Lung (tissue), 12 donors: Measurements from ENCODE around the gene RER1. TPM values are rescaled to one million over a fixed set of nuclear protein-coding genes. Genes with fewer than 3 reads are reported as not detected.

Experiments
- ATAC-seq: fragments of 200-7000 bp; cut with Tn5 transposase; one replicate; pipeline ENCODE4 v1.9.1; 2020; ENCODE audit warnings: moderate number of reproducible peaks; ENCODE audit not compliant: insufficient read depth, low FRiP score
- DNase-seq, 3 donors: peaks; one replicate each; pipeline ENCODE4 v3.0.0-alpha.2; 2013 to 2017
- H3K27ac ChIP-seq, 2 donors: one replicate each; pipeline ENCODE4 v1.5.1; 2013; ENCODE audit warnings: mild to moderate bottlenecking in 2 of 2, moderate library complexity in 2 of 2, control low read depth in 1 of 2, inconsistent platforms in 1 of 2, low read depth in 1 of 2, low read length in 1 of 2
- H3K27me3 ChIP-seq, 3 donors: one replicate each; pipeline ENCODE4 v1.5.1; 2013; ENCODE audit warnings: low read length in 2 of 3; ENCODE audit not compliant: control insufficient read depth in 3 of 3, insufficient read depth in 3 of 3
- H3K36me3 ChIP-seq, 4 donors: one replicate each; pipeline ENCODE4 v1.5.1; 2013; ENCODE audit warnings: low read length in 4 of 4, mild to moderate bottlenecking in 1 of 4, moderate library complexity in 1 of 4; ENCODE audit not compliant: control insufficient read depth in 4 of 4, insufficient read depth in 4 of 4
- H3K4me1 ChIP-seq, 5 donors: one replicate each; pipeline ENCODE4 v1.5.1; 2013; ENCODE audit warnings: low read length in 5 of 5, mild to moderate bottlenecking in 2 of 5, moderate library complexity in 1 of 5; ENCODE audit not compliant: control insufficient read depth in 5 of 5, insufficient read depth in 5 of 5
- H3K4me3 ChIP-seq: one replicate; pipeline ENCODE4 v1.5.1; 2013; ENCODE audit warnings: mild to moderate bottlenecking, control low read depth, moderate library complexity
- H3K9ac ChIP-seq, 2 donors: one replicate each; pipeline ENCODE4 v1.5.1; 2013; ENCODE audit warnings: low read length in 2 of 2, control low read depth in 1 of 2; ENCODE audit not compliant: insufficient read depth in 1 of 2
- H3K9me3 ChIP-seq, 4 donors: one replicate each; pipeline ENCODE4 v1.5.1; 2013; ENCODE audit warnings: low read length in 3 of 4, mild to moderate bottlenecking in 1 of 4, moderate library complexity in 1 of 4; ENCODE audit not compliant: control insufficient read depth in 4 of 4, insufficient read depth in 3 of 4
- CTCF ChIP-seq: IDR thresholded peaks from 2 replicates; pipeline ENCODE4 v1.5.1; 2012; ENCODE audit warnings: mild to moderate bottlenecking; ENCODE audit errors: control extremely low read depth, extremely low read depth
- WGBS, 2 donors: extraction: QIAGEN DNeasy Blood & Tissue Kit; methylation state at CpG; one replicate each; pipeline ENCODE4 v1.1.7; 2013; 5-methylcytosine and 5-hydroxymethylcytosine counted together
- polyA plus RNA-seq, 2 donors: library from polyadenylated mRNA; stranded (reverse); fragments of 200-250 nt; gene quantifications; one replicate each; pipeline ENCODE4 v1.2.1, GENCODE V29; 2013
- total RNA-seq, 2 donors: library from RNA; depleted of rRNA in 1 of 2; stranded (reverse); fragments of >200 nt in 1 of 2; gene quantifications; one replicate each; pipeline ENCODE4 v1.2.1, GENCODE V29; 2014 to 2021
- donor health status: control.
- donor health status: control.
- donor health status: Bipolar disorder and iron deficiency.
- donor health status: healthy.
- donor health status: DM: yes; HTN: yes; CAD: no.

The RER1 gene
- total and polyA plus RNA-seq, 4 donors: 71.7 to 134 (median 87.9) TPM

GRCh38 chr1:2386636-2387611 is 4.7 kb upstream of the RER1 start:
- no peak for DNase-seq
- ATAC-seq: no peak

GRCh38 chr1:2388004-2388913 is 3.4 kb upstream of the RER1 start:
- H3K9me3 ChIP-seq: no peaks in the 10 kb centered on the region
- peaks cover 0 to 20% (median 6%) of the 10 kb centered on the region in 5 donors for H3K4me1 ChIP-seq
- H3K27ac ChIP-seq: no peak overlapping the region
- no peak overlapping the region for H3K4me3 ChIP-seq
- TF ChIP-seq CTCF: no peak
- DNase-seq (no peak), ATAC-seq (no peak)
- H3K9ac ChIP-seq: no peak overlapping the region
- H3K36me3 ChIP-seq: peaks cover 0 to 4% (median 1%) of the 10 kb centered on the region in 4 donors
- no peaks in the 10 kb centered on the region for H3K27me3 ChIP-seq
- WGBS, 2 donors: 95% methylated on average over 32 of the region's 32 CpGs

More at GRCh38 chr1:2386636-2387611, 4.7 kb upstream of the RER1 start:
- no peak overlapping the region for H3K9ac ChIP-seq
- H3K27me3 ChIP-seq: no peaks in the 10 kb centered on the region
- H3K9me3 ChIP-seq: no peaks in the 10 kb centered on the region
- H3K4me3 ChIP-seq: no peak overlapping the region
- peaks cover 0 to 2% (median 1%) of the 10 kb centered on the region in 4 donors for H3K36me3 ChIP-seq
- peaks cover 0 to 12% (median 0%) of the 10 kb centered on the region in 5 donors for H3K4me1 ChIP-seq
- no peak for TF ChIP-seq CTCF
- no peak overlapping the region for H3K27ac ChIP-seq
- WGBS, 2 donors: 95 to 97% methylated on average over 30 of the region's 30 CpGs

- H3K27ac ChIP-seq: no peak overlapping the region
- no peaks in the 10 kb centered on the region for H3K27me3 ChIP-seq
- peaks cover 0 to 22% (median 11%) of the 10 kb centered on the region in 5 donors for H3K4me1 ChIP-seq
- TF ChIP-seq CTCF: no peak
- H3K36me3 ChIP-seq: peaks cover 0 to 12% (median 4%) of the 10 kb centered on the region in 4 donors
- ATAC-seq (no peak), DNase-seq (no peak)
- H3K4me3 ChIP-seq: no peak overlapping the region
- 70 to 86% methylated on average over 7 of the region's 7 CpGs for WGBS, 2 donors
- H3K9ac ChIP-seq: no peak overlapping the region
- no peaks in the 10 kb centered on the region for H3K9me3 ChIP-seq
Measured at GRCh38 chr1:2389644-2390043, 2.0 kb upstream of the RER1 start.
